IMR-90 (cell line): Measurements from ENCODE around the gene MAPRE2. TPM values are rescaled to one million over a fixed set of nuclear protein-coding genes. Genes with fewer than 3 reads are reported as not detected.
A peak's percentile ranks its signal among the peaks of the same experiment; 100 is the strongest.

Source experiments
- ATAC-seq: fragments of 200-7000 bp; cut with Tn5 transposase; 2 replicates; pipeline ENCODE4 v1.9.1; 2020; ENCODE audit warnings: low read depth, mild to moderate bottlenecking, moderate library complexity
- BruUV-seq: library from RNA; stranded (reverse); fragments of 400-500 nt; replicated peaks from 2 replicates; lab custom pipeline; 2021; lab: Mats Ljungman, UMichigan
- CTCF ChIA-PET: fragments of 300-600 bp; formaldehyde crosslinking; extraction: SDS; loops from one replicate; lab custom pipeline; 2021; ENCODE audit warnings: antibody characterized with exemption; lab: Yijun Ruan, JAX
- POLR2A ChIA-PET: fragments of 300-600 bp; sonication (Branson Sonifier 250); formaldehyde crosslinking; loops from one replicate; lab custom pipeline; 2022; ENCODE audit warnings: antibody characterized with exemption; ENCODE audit not compliant: unreplicated experiment; lab: Charles Lee
- DNase-seq: peaks from one replicate; pipeline ENCODE4 v3.0.0; 2013
- H2AFZ ChIP-seq: replicated peaks from 2 replicates; pipeline ENCODE3; 2013; ENCODE audit warnings: low read length, mild to moderate bottlenecking; ENCODE audit not compliant: poor library complexity
- H2AK5ac ChIP-seq: 2 replicates; pipeline ENCODE4 v1.6.1; 2013; ENCODE audit warnings: low read depth, low read length, inconsistent platforms
- H2AK9ac ChIP-seq: replicated peaks from 2 replicates; pipeline ENCODE3; 2013; ENCODE audit warnings: mild to moderate bottlenecking, low read depth, low read length, moderate library complexity; ENCODE audit not compliant: poor library complexity
- H2BK120ac ChIP-seq: 2 replicates; pipeline ENCODE4 v1.6.1; 2013; ENCODE audit warnings: low read depth, low read length, inconsistent platforms
- H2BK15ac ChIP-seq: 3 replicates; pipeline ENCODE4 v1.6.1; 2013; ENCODE audit warnings: low read depth, low read length, inconsistent platforms
- H2BK20ac ChIP-seq: 2 replicates; pipeline ENCODE4 v1.6.1; 2013; ENCODE audit warnings: low read depth, mild to moderate bottlenecking, inconsistent platforms, low read length, moderate library complexity
- H2BK5ac ChIP-seq: 2 replicates; pipeline ENCODE4 v1.6.1; 2013; ENCODE audit warnings: mild to moderate bottlenecking, low read depth, low read length, inconsistent platforms; ENCODE audit not compliant: poor library complexity, severe bottlenecking
- H3K14ac ChIP-seq: replicated peaks from 2 replicates; pipeline ENCODE4 v1.6.1; 2013; ENCODE audit warnings: low read depth, low read length, inconsistent platforms
- H3K18ac ChIP-seq: 2 replicates; pipeline ENCODE4 v1.6.1; 2013; ENCODE audit warnings: low read depth, low read length, control low read depth
- H3K23ac ChIP-seq: 2 replicates; pipeline ENCODE4 v1.6.1; 2013; ENCODE audit warnings: low read depth, low read length, inconsistent platforms
- H3K27ac ChIP-seq: 2 replicates; pipeline ENCODE4 v1.5.1; 2013; ENCODE audit warnings: mild to moderate bottlenecking, control low read depth, low read length; ENCODE audit not compliant: insufficient read depth
- H3K27me3 ChIP-seq: 2 replicates; pipeline ENCODE4 v1.6.1; 2013; ENCODE audit warnings: low read length; ENCODE audit not compliant: control insufficient read depth, insufficient read depth
- H3K36me3 ChIP-seq: 2 replicates; pipeline ENCODE4 v1.6.1; 2013; ENCODE audit warnings: low read length, mixed read lengths; ENCODE audit not compliant: control insufficient read depth, insufficient read depth
- H3K4ac ChIP-seq: 2 replicates; pipeline ENCODE4 v1.6.1; 2013; ENCODE audit warnings: low read depth, low read length, inconsistent platforms
- H3K4me1 ChIP-seq: 2 replicates; pipeline ENCODE4 v1.6.1; 2013; ENCODE audit warnings: low read length, mixed read lengths; ENCODE audit not compliant: control insufficient read depth, insufficient read depth
- H3K4me2 ChIP-seq: 2 replicates; pipeline ENCODE4 v1.6.1; 2013; ENCODE audit warnings: low read depth, mild to moderate bottlenecking, control low read depth, low read length, moderate library complexity
- H3K4me3 ChIP-seq: 2 replicates; pipeline ENCODE4 v1.5.1; 2013; ENCODE audit warnings: low read depth, mild to moderate bottlenecking, control low read depth, low read length, moderate library complexity; ENCODE audit not compliant: insufficient read depth
- H3K56ac ChIP-seq: 2 replicates; pipeline ENCODE4 v1.6.1; 2013; ENCODE audit warnings: low read length, inconsistent platforms; ENCODE audit not compliant: insufficient read depth; ENCODE audit errors: extremely low read depth
- H3K79me1 ChIP-seq, 2 experiments: 2 replicates each; pipeline ENCODE4 v1.6.1; 2013; ENCODE audit warnings: low read length in 2 of 2, inconsistent platforms in 1 of 2, low read depth in 1 of 2
- H3K9ac ChIP-seq: 2 replicates; pipeline ENCODE4 v1.6.1; 2013; ENCODE audit warnings: low read depth, low read length, control low read depth
- H3K9me1 ChIP-seq: 2 replicates; pipeline ENCODE4 v1.6.1; 2013; ENCODE audit warnings: low read length, inconsistent platforms; ENCODE audit not compliant: insufficient read depth
- H3K9me3 ChIP-seq: 2 replicates; pipeline ENCODE4 v1.6.1; 2013; ENCODE audit warnings: low read length; ENCODE audit not compliant: control insufficient read depth, insufficient read depth
- H4K20me1 ChIP-seq: 2 replicates; pipeline ENCODE4 v1.6.1; 2013; ENCODE audit warnings: low read length, inconsistent platforms; ENCODE audit not compliant: insufficient read depth
- H4K5ac ChIP-seq: 2 replicates; pipeline ENCODE4 v1.6.1; 2013; ENCODE audit warnings: mild to moderate bottlenecking, low read depth, low read length, control low read depth
- H4K8ac ChIP-seq, 2 experiments: 2 replicates each; pipeline ENCODE4 v1.6.1; 2013; ENCODE audit warnings: low read depth in 2 of 2, low read length in 2 of 2, control low read depth in 1 of 2, inconsistent platforms in 1 of 2
- H4K91ac ChIP-seq: 2 replicates; pipeline ENCODE4 v1.6.1; 2013; ENCODE audit warnings: low read depth, low read length, inconsistent platforms; ENCODE audit not compliant: insufficient read depth
- BHLHE40 ChIP-seq: fragments of 150-350 bp; IDR thresholded peaks from 2 replicates; pipeline ENCODE4 v1.6.1; 2016; ENCODE audit warnings: mild to moderate bottlenecking, low read depth, low read length
- CEBPB ChIP-seq: IDR thresholded peaks from 2 replicates; pipeline ENCODE4 v1.6.1; 2012; ENCODE audit warnings: low read depth, low read length, improper control_type of control experiment
- CHD1 ChIP-seq: IDR thresholded peaks from 2 replicates; pipeline ENCODE4 v1.6.1; 2012; ENCODE audit warnings: low read depth, low read length, improper control_type of control experiment
- CTCF ChIP-seq: conservative IDR thresholded peaks from 2 replicates; pipeline ENCODE4 v1.5.1; 2012; ENCODE audit warnings: mild to moderate bottlenecking, low read depth, low read length, improper control_type of control experiment
- ELK1 ChIP-seq: fragments of 150-350 bp; IDR thresholded peaks from 2 replicates; pipeline ENCODE4 v1.6.1; 2016; ENCODE audit warnings: low read depth, mild to moderate bottlenecking, low read length, moderate library complexity, borderline replicate concordance
- FOS ChIP-seq: fragments of 150-350 bp; IDR thresholded peaks from 2 replicates; pipeline ENCODE4 v1.6.1; 2016; ENCODE audit warnings: low read depth, low read length
- MAFK ChIP-seq: IDR thresholded peaks from 2 replicates; pipeline ENCODE4 v1.6.1; 2012; ENCODE audit warnings: low read depth, low read length, improper control_type of control experiment
- MAZ ChIP-seq: IDR thresholded peaks from 2 replicates; pipeline ENCODE4 v1.6.1; 2012; ENCODE audit warnings: low read depth, mild to moderate bottlenecking, low read length, improper control_type of control experiment, moderate library complexity, borderline replicate concordance
- MXI1 ChIP-seq: IDR thresholded peaks from 2 replicates; pipeline ENCODE4 v1.6.1; 2012; ENCODE audit warnings: low read depth, mild to moderate bottlenecking, low read length, moderate library complexity, borderline replicate concordance
- NFE2L2 ChIP-seq: fragments of 150-350 bp; IDR thresholded peaks from 2 replicates; pipeline ENCODE4 v1.6.1; 2016; ENCODE audit warnings: low read depth, mild to moderate bottlenecking, low read length
- POLR2A ChIP-seq: IDR thresholded peaks from 2 replicates; pipeline ENCODE4 v1.6.1; 2012; ENCODE audit warnings: mild to moderate bottlenecking, low read depth, low read length
- RAD21 ChIP-seq: IDR thresholded peaks from 2 replicates; pipeline ENCODE4 v1.6.1; 2012; ENCODE audit warnings: low read length, improper control_type of control experiment
- RCOR1 ChIP-seq: IDR thresholded peaks from 2 replicates; pipeline ENCODE4 v1.6.1; 2012; ENCODE audit warnings: mild to moderate bottlenecking, low read length, improper control_type of control experiment; ENCODE audit not compliant: insufficient replicate concordance
- RFX5 ChIP-seq: IDR thresholded peaks from 2 replicates; pipeline ENCODE4 v1.8.0; 2012; ENCODE audit warnings: low read depth, mild to moderate bottlenecking, low read length, moderate library complexity
- SMC3 ChIP-seq: fragments of 150-350 bp; IDR thresholded peaks from 2 replicates; pipeline ENCODE4 v1.6.1; 2016; ENCODE audit warnings: low read depth, mild to moderate bottlenecking, antibody characterized with exemption, low read length, moderate library complexity
- USF2 ChIP-seq: fragments of 150-350 bp; IDR thresholded peaks from 2 replicates; pipeline ENCODE4 v1.6.1; 2017; ENCODE audit warnings: mild to moderate bottlenecking, antibody characterized with exemption, low read length, low read depth
- WGBS, 2 experiments: methylation state at CpG; one replicate each; pipeline versions ENCODE4 v1.1.5 to v1.1.7; 2013; ENCODE audit warnings: missing lambda C conversion rate in 2 of 2; ENCODE audit not compliant: insufficient read length in 1 of 2; ENCODE audit errors: extremely low coverage in 2 of 2; 5-methylcytosine and 5-hydroxymethylcytosine counted together
- dilution Hi-C: fragments of 300-500 bp; cut with HindIII; formaldehyde crosslinking; loops from one replicate; pipeline ENCODE4 v1.14.3; 2018; ENCODE audit warnings: low sequenced_read_pairs; ENCODE audit not compliant: unreplicated experiment
- in situ Hi-C: fragments of 300-500 bp; cut with MboI; formaldehyde crosslinking; loops from 3 replicates; pipeline ENCODE4 v1.14.3; 2019; ENCODE audit warnings: low sequenced_read_pairs, inconsistent platforms, mixed read lengths
- intact Hi-C: fragments of 100-400 bp; cut with micrococcal nuclease; formaldehyde crosslinking; loops from 2 replicates; pipeline ENCODE4 v1.10.0; 2022
- polyA plus RNA-seq, 3 experiments: library from polyadenylated mRNA; depleted of rRNA; stranded (reverse); fragments of >200 nt; gene quantifications; 2 replicates each; pipeline ENCODE4 v1.2.3, GENCODE V29; 2012; ENCODE audit warnings: low replicate concordance in 1 of 3
- total RNA-seq: library from RNA; depleted of rRNA; stranded (reverse); fragments of >200 nt; gene quantifications from 2 replicates; pipeline ENCODE4 v1.2.3, GENCODE V29; 2012

Gene MAPRE2
- total and polyA plus RNA-seq, 2 of the 4 experiments (the other 2 are of a cell fraction), result 19.6 to 23.8 TPM

DNA sequence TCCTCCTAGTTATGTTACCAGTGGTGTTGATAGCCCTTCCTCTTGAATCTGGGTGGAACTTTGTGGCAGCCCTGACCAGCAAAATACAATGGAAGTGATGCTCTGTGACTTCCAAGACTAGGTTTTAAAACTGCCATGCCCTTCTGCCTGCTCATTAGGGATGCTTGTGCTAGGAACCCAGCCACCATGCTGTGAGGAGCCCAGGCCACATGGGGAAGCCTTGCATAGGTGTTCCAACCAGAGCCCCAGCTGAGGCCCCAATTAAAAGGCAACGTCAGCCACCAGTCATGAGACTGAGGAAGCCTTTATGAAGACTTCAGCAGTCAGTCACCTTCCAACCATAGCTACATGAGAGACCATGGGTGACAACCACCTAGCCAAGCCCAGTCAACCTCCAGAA, 14.0 kb upstream of the MAPRE2 start:
- Histone ChIP-seq H3K4me2 (no peak overlapping the region), H3K4ac (no peak overlapping the region), H3K4me1 (peaks cover 10% of the 10 kb centered on the region), H3K36me3 (no peaks in the 10 kb centered on the region), H3K18ac (no peak overlapping the region), H2AK5ac (0 out of 2 replicates have a peak overlapping the region, but pooled peaks have one; percentile 4), H3K9me1 (no peaks in the 10 kb centered on the region), H2AFZ (no peak overlapping the region), H2BK120ac (peak overlapping the region; percentile 33; the same call in 1 of the 2 replicates), H3K23ac (no peak overlapping the region), H4K91ac (no peak overlapping the region; the same call in 1 of the 2 replicates), H2AK9ac (no peak overlapping the region), H4K5ac (no peak overlapping the region), H3K14ac (no peak overlapping the region), H3K56ac (no peak overlapping the region), H4K20me1 (no peaks in the 10 kb centered on the region), H4K8ac (no peak overlapping the region), H3K4me3 (no peak overlapping the region), H3K9ac (no peak overlapping the region), H3K27ac (no peak overlapping the region), H2BK5ac (no peak overlapping the region), H3K9me3 (no peaks in the 10 kb centered on the region), H2BK20ac (no peak overlapping the region), H3K79me1 (0 out of 4 replicates have a peak, but pooled peaks cover 0 to 3% of the 10 kb centered on the region in 2 experiments), H3K27me3 (no peaks in the 10 kb centered on the region), H2BK15ac (no peak overlapping the region)
- dilution Hi-C loops, result no loop called here
- no peak for TF ChIP-seq BHLHE40
- TF ChIP-seq FOS, result no peak
- no peak for TF ChIP-seq RCOR1
- no peak for TF ChIP-seq POLR2A
- TF ChIP-seq CEBPB, result no peak
- no peak for TF ChIP-seq MAFK
- TF ChIP-seq USF2, result no peak
- TF ChIP-seq RFX5, result no peak
- TF ChIP-seq ELK1, result no peak
- no peak for TF ChIP-seq MXI1
- TF ChIP-seq SMC3, result no peak
- TF ChIP-seq CTCF, result no peak
- no peak for TF ChIP-seq MAZ
- no peak for TF ChIP-seq CHD1
- no peak for TF ChIP-seq NFE2L2
- TF ChIP-seq RAD21, result no peak
- DNase-seq (no peak), ATAC-seq (no peak)
- WGBS, 2 experiments, result no CpG with 5 or more reads among the region's 1 CpG
- ChIA-PET CTCF (interaction anchor here (0.9 to 2.0 kb wide), 2 partner anchors 116 to 139 kb away, joined by 3 to 9 read pairs; no protein-coding TSS in a partner anchor), POLR2A (no interaction called here)
- intact Hi-C loops, result loop anchor here (5.0 kb wide), 1 partner anchor 115 kb away; no protein-coding TSS in a partner anchor
- in situ Hi-C loops, result no loop called here
- no TSS peak for BruUV-seq
